Neutrophil (primary cell): Measurements from ENCODE around the gene PCNX2.

Source experiments
- H3K27ac ChIP-seq: fragments of 200-600 bp; sonication (generic); 2 replicates; pipeline ENCODE4 v1.5.1; 2016; ENCODE audit warnings: mild to moderate bottlenecking, moderate library complexity
- H3K27me3 ChIP-seq: fragments of 200-600 bp; sonication (generic); 2 replicates; pipeline ENCODE4 v1.6.0; 2016; ENCODE audit warnings: mild to moderate bottlenecking
- H3K36me3 ChIP-seq: fragments of 200-600 bp; sonication (generic); 2 replicates; pipeline ENCODE4 v1.5.1; 2017
- H3K4me1 ChIP-seq, 2 experiments: fragments of 200-600 bp in 1 of 2; sonication (generic) in 1 of 2; 1 replicate in 1 of 2; 2 replicates in 1 of 2; pipeline versions ENCODE4 v1.5.1 to v1.6.1; 2013 to 2016; ENCODE audit warnings: low read depth in 1 of 2, low read length in 1 of 2, mild to moderate bottlenecking in 1 of 2, moderate library complexity in 1 of 2; ENCODE audit not compliant: control insufficient read depth in 1 of 2, insufficient read depth in 1 of 2
- H3K4me3 ChIP-seq, 2 experiments: fragments of 200-600 bp in 1 of 2; sonication (generic) in 1 of 2; 1 replicate in 1 of 2; 2 replicates in 1 of 2; pipeline ENCODE4 v1.5.1; 2013 to 2016; ENCODE audit warnings: low read depth in 1 of 2, low read length in 1 of 2, mild to moderate bottlenecking in 1 of 2, moderate library complexity in 1 of 2
- H3K9me3 ChIP-seq: fragments of 200-600 bp; sonication (generic); 2 replicates; pipeline ENCODE4 v1.5.1; 2016
- CTCF ChIP-seq: fragments of 200-600 bp; sonication (generic); IDR thresholded peaks from 2 replicates; pipeline ENCODE4 v1.5.1; 2016; ENCODE audit warnings: antibody characterized with exemption

The PCNX2 gene

GRCh38 chr1:232993555-232993954 lies 302.0 kb downstream of the PCNX2 start:
- Histone ChIP-seq H3K36me3 (no peaks in the 10 kb centered on the region), H3K4me3 (no peak overlapping the region), H3K27me3 (no peaks in the 10 kb centered on the region), H3K27ac (no peak overlapping the region), H3K4me1 (no peaks in the 10 kb centered on the region), H3K9me3 (no peaks in the 10 kb centered on the region)
- TF ChIP-seq CTCF: no peak

GRCh38 chr1:232992227-232992626 lies 303.3 kb downstream of the PCNX2 start:
- no peaks in the 10 kb centered on the region for H3K27me3 ChIP-seq
- H3K27ac ChIP-seq: no peak overlapping the region
- no peaks in the 10 kb centered on the region for H3K4me1 ChIP-seq
- no peaks in the 10 kb centered on the region for H3K9me3 ChIP-seq
- H3K4me3 ChIP-seq: no peak overlapping the region
- no peaks in the 10 kb centered on the region for H3K36me3 ChIP-seq
- no peak for TF ChIP-seq CTCF

- no peaks in the 10 kb centered on the region for H3K36me3 ChIP-seq
- H3K27me3 ChIP-seq: no peaks in the 10 kb centered on the region
- no peak overlapping the region for H3K4me3 ChIP-seq
- no peaks in the 10 kb centered on the region for H3K4me1 ChIP-seq
- H3K9me3 ChIP-seq: no peaks in the 10 kb centered on the region
- H3K27ac ChIP-seq: no peak overlapping the region
- TF ChIP-seq CTCF: no peak
Measured at GRCh38 chr1:232991238-232991637, 304.3 kb downstream of the PCNX2 start.

- no peaks in the 10 kb centered on the region for H3K36me3 ChIP-seq
- TF ChIP-seq CTCF: no peak
Measured at GRCh38 chr1:232990176-232991128, 305.1 kb downstream of the PCNX2 start.

GRCh38 chr1:232988572-232989040 lies 306.9 kb downstream of the PCNX2 start:
- Histone ChIP-seq H3K4me3 (no peak overlapping the region), H3K9me3 (no peaks in the 10 kb centered on the region), H3K27ac (no peak overlapping the region), H3K27me3 (no peaks in the 10 kb centered on the region), H3K4me1 (no peaks in the 10 kb centered on the region), H3K36me3 (no peaks in the 10 kb centered on the region)
- TF ChIP-seq CTCF: no peak

More at GRCh38 chr1:232990176-232991128, 305.1 kb downstream of the PCNX2 start:
- Histone ChIP-seq H3K4me1 (no peaks in the 10 kb centered on the region), H3K9me3 (no peaks in the 10 kb centered on the region), H3K4me3 (no peak overlapping the region), H3K27ac (no peak overlapping the region), H3K27me3 (no peaks in the 10 kb centered on the region)
